Right lobe of liver (tissue), 6 donors: ENCODE data around the gene NUTM2G. TPM values are rescaled to one million over a fixed set of nuclear protein-coding genes. Genes with fewer than 3 reads are reported as not detected.
"Not testable (repeated sequence)": the region's sequence is repeated elsewhere in the genome, so short reads cannot be mapped to it uniquely, and the experiment has no call there.

Source experiments
- ATAC-seq, 4 donors: fragments of 200-7000 bp; cut with Tn5 transposase; one replicate each; pipeline ENCODE4 v1.9.1; 2020; ENCODE audit warnings: mild to moderate bottlenecking in 4 of 4, moderate library complexity in 4 of 4
- DNase-seq, 3 donors: peaks; one replicate each; pipeline ENCODE4 v3.0.0-alpha.2; 2020
- H3K27ac ChIP-seq, 3 donors: fragments of 200-600 bp; one replicate each; pipeline ENCODE4 v1.8.0; 2022
- H3K27me3 ChIP-seq, 2 donors: fragments of 200-600 bp; one replicate each; pipeline ENCODE4 v1.8.0; 2022
- H3K36me3 ChIP-seq, 4 donors: fragments of 200-600 bp; sonication (generic) in 1 of 4; one replicate each; pipeline versions ENCODE4 v1.5.1 to v1.8.0; 2017 to 2022; ENCODE audit warnings: control low read depth in 1 of 4
- H3K4me1 ChIP-seq, 4 donors: fragments of 200-600 bp; sonication (generic) in 1 of 4; one replicate each; pipeline versions ENCODE4 v1.5.1 to v1.8.0; 2017 to 2022; ENCODE audit warnings: control low read depth in 1 of 4
- H3K4me3 ChIP-seq, 3 donors: fragments of 200-600 bp; one replicate each; pipeline ENCODE4 v1.8.0; 2022
- H3K9me3 ChIP-seq, 4 donors: fragments of 200-600 bp; sonication (generic) in 1 of 4; one replicate each; pipeline versions ENCODE4 v1.5.1 to v1.8.0; 2017 to 2022; ENCODE audit warnings: control low read depth in 1 of 4
- WGBS: methylation state at CpG from one replicate; pipeline ENCODE4 v1.1.6; 2018; ENCODE audit warnings: low coverage, low lambda C conversion rate; ENCODE audit not compliant: insufficient coverage; ENCODE audit errors: missing lambda C conversion rate; 5-methylcytosine and 5-hydroxymethylcytosine counted together
- intact Hi-C, 2 donors: fragments of 100-400 bp; cut with DNase I; formaldehyde crosslinking; loops; one replicate each; pipeline versions ENCODE4 v1.11.2 to v1.14.1; 2022
- total RNA-seq, 6 experiments: library from RNA; depleted of rRNA in 2 of 6; stranded (reverse); fragments of >200 nt in 2 of 6; fragmentation: NEBNext Ultra II Directional in 3 of 6; extraction: Animal tissue kit (Norgen Biotek cat#: 25700) in 3 of 6; gene quantifications; one replicate each; pipeline versions ENCODE4 v1.1.0 to v1.2.4, GENCODE V29; 2016 to 2023
- donor health status: DM: no; HTN: yes; CAD: no.
- donor health status: DM: no; HTN: no; CAD: no.
- donor health status: DM: no; HTN: no; CAD: no.
- donor health status: DM: no; HTN: yes; CAD: no.
- donor health status: DM: no; HTN: yes; CAD: no.

Gene NUTM2G
- total RNA-seq, 6 experiments from 2014 or later = 0.11 TPM; not detected in 5

GRCh38 chr9:96934706-96935105, 6.1 kb downstream of the NUTM2G start:
- H3K4me1 ChIP-seq, H3K27me3 ChIP-seq, H3K27ac ChIP-seq, H3K36me3 ChIP-seq, H3K9me3 ChIP-seq, DNase-seq, ATAC-seq, H3K4me3 ChIP-seq, intact Hi-C loops: not testable (repeated sequence)
- no CpG with 5 or more reads among the region's 5 CpGs for WGBS

- not testable (repeated sequence) for ATAC-seq
Measured at GRCh38 chr9:96935401-96935800, 6.8 kb downstream of the NUTM2G start.

GRCh38 chr9:96937442-96937841, 8.8 kb downstream of the NUTM2G start:
- intact Hi-C loops, H3K9me3 ChIP-seq, H3K4me3 ChIP-seq, H3K4me1 ChIP-seq, H3K27ac ChIP-seq, H3K27me3 ChIP-seq, ATAC-seq, DNase-seq, H3K36me3 ChIP-seq: not testable (repeated sequence)
- no CpG with 5 or more reads among the region's 3 CpGs for WGBS

More at GRCh38 chr9:96935401-96935800, 6.8 kb downstream of the NUTM2G start:
- H3K27ac ChIP-seq, DNase-seq, H3K27me3 ChIP-seq, H3K4me3 ChIP-seq, H3K36me3 ChIP-seq, intact Hi-C loops, H3K9me3 ChIP-seq, H3K4me1 ChIP-seq: not testable (repeated sequence)
- WGBS = no CpG with 5 or more reads among the region's 15 CpGs

GRCh38 chr9:96938957-96939665, 10.5 kb downstream of the NUTM2G start:
- DNase-seq, H3K4me3 ChIP-seq, ATAC-seq, H3K36me3 ChIP-seq, H3K4me1 ChIP-seq, H3K27me3 ChIP-seq, H3K27ac ChIP-seq, intact Hi-C loops, H3K9me3 ChIP-seq: not testable (repeated sequence)
- WGBS = no CpG with 5 or more reads among the region's 10 CpGs

GRCh38 chr9:96940982-96941381, 12.3 kb downstream of the NUTM2G start:
- no CpG with 5 or more reads among the region's 7 CpGs for WGBS
- ATAC-seq, H3K4me1 ChIP-seq, intact Hi-C loops, H3K27ac ChIP-seq, H3K4me3 ChIP-seq, H3K27me3 ChIP-seq, H3K36me3 ChIP-seq, DNase-seq, H3K9me3 ChIP-seq: not testable (repeated sequence)

- WGBS = no CpG with 5 or more reads among the region's 8 CpGs
- ATAC-seq, intact Hi-C loops: not testable (repeated sequence)
Measured at GRCh38 chr9:96941628-96942027, 13.0 kb downstream of the NUTM2G start.

DNA sequence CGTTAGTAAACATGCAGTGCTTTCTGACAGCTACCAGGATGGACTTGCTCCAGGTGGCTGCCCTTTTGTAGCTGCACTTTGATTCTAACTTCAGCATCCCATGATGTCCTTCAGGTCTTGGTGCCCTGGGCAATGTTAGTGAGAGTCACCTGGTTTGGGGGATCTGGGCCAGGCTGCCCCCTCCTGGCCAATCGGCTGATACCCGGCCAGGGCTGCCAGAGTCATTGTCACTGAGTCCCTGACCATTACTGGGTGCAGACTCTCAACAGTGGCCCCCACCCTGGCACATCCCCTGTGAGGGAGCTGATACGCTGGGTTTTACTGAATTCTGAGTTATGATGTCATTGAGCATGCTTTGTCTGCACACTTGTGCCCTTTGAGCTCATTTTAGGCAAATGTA, 13.5 kb downstream of the NUTM2G start:
- no CpG with 5 or more reads among the region's 4 CpGs for WGBS
- intact Hi-C loops, DNase-seq: not testable (repeated sequence)

More at GRCh38 chr9:96941628-96942027, 13.0 kb downstream of the NUTM2G start:
- not testable (repeated sequence) for DNase-seq, H3K36me3 ChIP-seq, H3K9me3 ChIP-seq, H3K4me3 ChIP-seq, H3K4me1 ChIP-seq, H3K27ac ChIP-seq, H3K27me3 ChIP-seq

DNA sequence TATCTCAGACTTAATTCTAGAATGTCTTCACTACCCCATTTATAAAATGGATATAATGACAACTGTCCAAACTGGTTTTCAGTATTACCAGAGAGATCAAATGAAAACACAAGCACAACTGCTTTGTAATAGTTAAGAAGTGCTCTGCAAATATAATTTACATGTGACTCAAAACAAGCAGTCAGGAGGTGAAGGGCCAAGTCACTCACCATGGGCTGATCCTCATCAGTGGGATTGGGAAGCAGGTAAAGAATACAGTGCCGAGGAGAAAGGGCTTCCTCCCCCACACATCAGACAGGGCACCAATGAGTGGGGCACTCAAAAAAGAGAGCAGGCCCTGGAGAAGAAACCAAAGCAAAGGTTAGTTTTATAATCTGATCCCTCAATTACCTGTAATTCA, 20.7 kb downstream of the NUTM2G start:
- H3K4me1 ChIP-seq, H3K4me3 ChIP-seq, DNase-seq, H3K9me3 ChIP-seq, intact Hi-C loops, ATAC-seq, H3K27me3 ChIP-seq, H3K27ac ChIP-seq, H3K36me3 ChIP-seq: not testable (repeated sequence)
- WGBS = no CpG with 5 or more reads among the region's 1 CpG

More for the DNA sequence above, 13.5 kb downstream of the NUTM2G start:
- ATAC-seq = peak; percentile 39 to 58 (median 48)
- not testable (repeated sequence) for H3K36me3 ChIP-seq, H3K27me3 ChIP-seq, H3K27ac ChIP-seq, H3K4me3 ChIP-seq, H3K4me1 ChIP-seq, H3K9me3 ChIP-seq

GRCh38 chr9:96950539-96950938, 21.9 kb downstream of the NUTM2G start:
- ATAC-seq, H3K4me3 ChIP-seq, H3K27ac ChIP-seq, H3K4me1 ChIP-seq, DNase-seq, H3K36me3 ChIP-seq, intact Hi-C loops, H3K27me3 ChIP-seq, H3K9me3 ChIP-seq: not testable (repeated sequence)
- WGBS = no CpG with 5 or more reads among the region's 2 CpGs

- H3K27ac ChIP-seq, H3K9me3 ChIP-seq, H3K36me3 ChIP-seq, H3K4me1 ChIP-seq, DNase-seq, ATAC-seq, H3K4me3 ChIP-seq, intact Hi-C loops, H3K27me3 ChIP-seq: not testable (repeated sequence)
- 76% methylated on average over 5 of the region's 5 CpGs for WGBS
Measured at GRCh38 chr9:96967591-96967990, 38.9 kb downstream of the NUTM2G start.

DNA sequence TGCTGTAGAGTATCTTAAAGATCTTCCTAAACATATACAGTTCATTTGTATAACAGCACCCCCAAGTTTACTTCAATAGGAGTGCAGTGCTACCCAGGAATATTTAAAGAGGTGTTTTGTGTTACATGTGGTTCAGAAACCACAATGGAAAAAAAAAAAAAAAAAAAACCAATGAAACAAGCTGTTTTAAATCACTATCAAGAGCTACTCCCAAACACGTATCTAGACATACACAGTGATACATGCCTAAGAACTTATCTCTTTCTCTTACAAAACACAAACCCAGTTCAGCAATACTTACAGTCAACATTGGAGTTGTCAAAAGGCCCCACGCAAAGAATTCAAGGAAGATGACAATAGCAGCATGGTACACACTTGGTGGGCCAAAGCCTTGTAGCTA, 43.9 kb downstream of the NUTM2G start:
- ATAC-seq, H3K4me3 ChIP-seq, H3K9me3 ChIP-seq, intact Hi-C loops, H3K27ac ChIP-seq, DNase-seq, H3K27me3 ChIP-seq, H3K4me1 ChIP-seq, H3K36me3 ChIP-seq: not testable (repeated sequence)
- WGBS = 75% methylated on average over 2 of the region's 2 CpGs

- H3K27ac ChIP-seq, ATAC-seq, H3K4me3 ChIP-seq, H3K36me3 ChIP-seq, H3K9me3 ChIP-seq, DNase-seq, intact Hi-C loops, H3K27me3 ChIP-seq, H3K4me1 ChIP-seq: not testable (repeated sequence)
- WGBS = 79% methylated on average over 2 of the region's 3 CpGs
Measured at GRCh38 chr9:96974037-96974436, 45.4 kb downstream of the NUTM2G start.
